Measurements from ENCODE around the gene INTS15.

INTS15 gene

GRCh38 chr7:6652446-6653011 is 62.7 kb downstream of the INTS15 start:
- TF ChIP-seq CTCF (IDR thresholded peaks at IDR 0.05; ENCODE audit: low read depth, low read length) = no peak

DNA sequence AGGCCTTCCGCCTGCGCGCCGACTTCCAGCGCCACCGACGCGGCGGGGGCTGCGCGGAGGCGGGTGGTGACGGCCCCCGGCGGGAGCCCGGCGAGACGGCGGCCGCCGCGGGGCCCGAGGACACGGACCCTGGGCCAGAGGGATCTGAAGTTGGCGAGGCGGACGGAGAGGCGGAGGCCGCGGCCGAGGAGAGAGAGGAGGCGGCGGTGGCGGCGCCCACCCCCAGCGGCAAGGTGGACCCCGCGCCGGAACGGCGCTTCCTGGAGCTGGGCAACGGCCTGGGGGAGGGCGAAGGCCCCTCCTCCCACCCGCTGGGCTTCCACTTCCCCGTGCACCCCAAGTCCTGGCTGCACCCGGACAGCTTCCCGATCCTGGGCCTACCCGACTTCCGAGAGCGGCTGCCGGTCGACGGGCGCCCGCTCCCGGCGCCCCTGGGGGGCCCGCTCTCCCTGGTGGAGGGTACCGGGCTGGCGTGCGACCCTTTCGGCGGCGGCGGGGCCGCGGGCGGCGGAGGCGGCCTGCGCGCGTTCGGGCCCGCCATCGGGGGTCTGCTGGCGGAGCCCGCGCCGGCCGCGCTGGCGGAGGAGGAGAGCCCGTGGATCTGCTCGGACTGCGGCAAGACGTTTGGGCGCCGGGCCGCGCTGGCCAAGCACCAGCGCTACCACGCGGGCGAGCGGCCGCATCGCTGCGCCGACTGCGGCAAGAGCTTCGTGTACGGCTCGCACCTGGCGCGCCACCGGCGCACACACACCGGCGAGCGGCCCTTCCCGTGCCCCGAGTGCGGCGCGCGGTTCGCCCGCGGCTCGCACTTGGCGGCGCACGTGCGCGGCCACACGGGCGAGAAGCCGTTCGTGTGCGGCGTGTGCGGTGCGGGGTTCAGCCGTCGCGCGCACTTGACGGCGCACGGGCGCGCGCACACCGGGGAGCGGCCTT is 63.5 kb downstream of the INTS15 start:
- no peak overlapping the region for H3K4me3 ChIP-seq (ENCODE audit: low read depth, low read length)
- TF ChIP-seq CTCF (IDR thresholded peaks at IDR 0.05; ENCODE audit: low read depth, low read length) = no peak

More at GRCh38 chr7:6652446-6653011, 62.7 kb downstream of the INTS15 start:
- no peak overlapping the region for H3K4me3 ChIP-seq (ENCODE audit: low read depth, low read length)

DNA sequence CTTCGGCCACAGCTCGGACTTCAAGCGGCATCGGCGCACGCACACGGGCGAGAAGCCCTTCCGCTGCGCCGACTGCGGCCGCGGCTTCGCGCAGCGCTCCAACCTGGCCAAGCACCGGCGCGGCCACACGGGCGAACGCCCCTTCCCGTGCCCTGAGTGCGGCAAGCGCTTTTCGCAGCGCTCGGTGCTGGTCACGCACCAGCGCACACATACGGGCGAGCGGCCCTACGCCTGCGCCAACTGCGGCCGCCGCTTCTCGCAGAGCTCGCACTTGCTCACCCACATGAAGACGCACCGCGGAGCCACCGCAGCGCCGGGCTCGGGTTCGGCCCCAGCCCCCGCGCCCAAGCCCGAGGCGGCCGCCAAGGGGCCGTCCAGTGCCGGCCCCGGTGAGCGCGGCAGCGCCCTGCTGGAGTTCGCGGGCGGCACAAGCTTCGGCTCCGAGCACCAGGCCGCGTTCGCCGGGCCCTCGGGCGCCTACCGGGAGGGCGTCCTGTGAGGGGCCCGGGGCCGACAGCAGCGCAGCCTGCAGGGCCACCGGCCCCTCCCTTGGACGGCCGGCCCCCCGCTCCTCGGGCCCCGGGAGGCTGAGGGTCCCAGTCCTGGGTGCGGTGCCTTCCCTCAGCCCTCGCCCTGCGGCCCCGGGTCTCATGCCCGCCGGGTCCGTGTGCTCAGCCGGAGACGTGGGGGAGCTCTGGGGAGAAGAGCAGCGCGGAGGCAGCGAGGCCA is 64.5 kb downstream of the INTS15 start:
- no peak for TF ChIP-seq CTCF (IDR thresholded peaks at IDR 0.05; ENCODE audit: low read depth, low read length)
- H3K4me3 ChIP-seq (ENCODE audit: low read depth, low read length) = no peak overlapping the region

- TF ChIP-seq CTCF (IDR thresholded peaks at IDR 0.05; ENCODE audit: low read depth, low read length) = no peak
Observed at GRCh38 chr7:6654842-6655610, 65.2 kb downstream of the INTS15 start.

DNA sequence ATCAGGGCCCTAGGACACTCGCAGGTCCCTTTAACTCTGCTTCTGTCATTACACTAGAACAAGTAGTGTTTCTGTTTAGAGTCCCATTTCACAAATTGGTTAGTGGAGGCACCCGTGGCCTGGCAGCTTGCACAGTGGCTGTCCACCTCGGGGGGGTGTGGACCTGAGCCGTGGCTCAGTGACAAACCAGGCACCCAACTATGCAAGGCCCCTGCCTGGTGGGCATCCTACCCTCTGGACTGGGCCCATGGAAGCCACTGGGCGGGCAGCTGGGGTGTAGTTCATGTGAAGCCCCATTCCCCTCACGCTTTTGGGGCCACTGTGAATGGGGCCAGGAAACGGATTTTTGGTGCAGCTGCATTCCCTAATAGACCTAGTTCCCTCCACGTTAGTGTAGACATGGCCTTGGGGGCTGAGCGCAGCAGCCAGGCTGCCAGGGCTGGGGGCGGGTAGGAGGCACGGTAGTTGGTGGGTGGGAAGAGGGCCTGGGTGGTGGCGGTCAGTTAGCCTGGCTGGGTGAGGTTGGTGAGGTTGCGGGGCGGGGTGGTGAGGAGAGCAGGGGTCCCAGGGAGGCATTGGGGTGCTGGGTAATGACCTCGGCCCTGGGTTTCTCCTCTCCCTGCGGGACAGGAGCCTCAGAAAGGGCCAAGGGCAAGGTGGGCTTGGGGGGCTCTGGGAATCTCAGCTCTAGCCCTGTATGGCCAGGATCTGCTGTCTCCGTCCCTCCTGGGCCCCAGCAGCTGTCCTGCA is 66.0 kb downstream of the INTS15 start:
- TF ChIP-seq CTCF (IDR thresholded peaks at IDR 0.05; ENCODE audit: low read depth, low read length) = no peak
- no peak overlapping the region for H3K4me3 ChIP-seq (ENCODE audit: low read depth, low read length)

More at GRCh38 chr7:6654842-6655610, 65.2 kb downstream of the INTS15 start:
- H3K4me3 ChIP-seq (ENCODE audit: low read depth, low read length) = no peak overlapping the region

DNA sequence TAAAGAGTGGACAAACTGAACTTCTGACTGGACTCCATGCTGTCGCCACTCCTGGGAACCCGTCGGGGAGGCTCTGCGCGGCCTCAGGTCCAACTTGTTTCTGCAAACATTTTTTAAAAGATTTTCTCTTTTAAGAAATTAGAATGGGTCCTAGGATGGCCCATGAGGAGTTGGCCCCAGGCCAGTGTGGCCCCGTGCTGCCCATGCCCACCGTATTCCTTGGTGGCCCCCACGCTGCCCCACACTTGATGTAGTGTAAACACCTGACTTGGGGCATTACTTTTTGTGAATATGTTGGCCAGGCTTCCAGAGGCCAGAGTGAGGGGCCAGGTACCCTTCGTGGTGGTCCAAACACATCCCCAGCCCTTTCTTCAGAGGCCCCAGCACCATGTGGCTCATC is 66.6 kb downstream of the INTS15 start:
- no peak for TF ChIP-seq CTCF (IDR thresholded peaks at IDR 0.05; ENCODE audit: low read depth, low read length)
- H3K4me3 ChIP-seq (ENCODE audit: low read depth, low read length) = no peak overlapping the region

Measured in WI38 (cell line).